Measurements from ENCODE around the gene CCDC188. TPM values are rescaled to one million over a fixed set of nuclear protein-coding genes. Genes with fewer than 3 reads are reported as not detected.

The CCDC188 gene
- total and polyA plus RNA-seq, 4 experiments from 2014 or later: not detected

- peak overlapping the region in 3 of 7 donors; percentile 27 to 70 (median 67) for H3K27ac Mint-ChIP-seq
- DNase-seq: no peak
- Histone ChIP-seq H3K27me3 (ENCODE audit: insufficient read depth, low read length) (no peaks in the 10 kb centered on the region), H3K9me3 (ENCODE audit: control insufficient read depth in 1 of 2, low read length in 2 of 2) (no peaks in the 10 kb centered on the region), H3K4me3 (ENCODE audit: low read length in 2 of 2) (no peak overlapping the region), H3K4me1 (ENCODE audit: insufficient read depth, low read length) (peaks cover 34% of the 10 kb centered on the region), H3K36me3 (ENCODE audit: insufficient read depth, low read length) (peaks cover 44% of the 10 kb centered on the region), H3K27ac (ENCODE audit: low read depth, low read length) (no peak overlapping the region)
- no peaks in the 10 kb centered on the region for H3K27me3 Mint-ChIP-seq
- H3K4me1 Mint-ChIP-seq: peaks cover 5 to 28% (median 14%) of the 10 kb centered on the region in 4 donors
- H3K4me3 Mint-ChIP-seq: no peak overlapping the region
- H3K36me3 Mint-ChIP-seq: peaks cover 0 to 35% of the 10 kb centered on the region in 2 donors
- ChIA-PET CTCF (ENCODE audit: partially characterized antibody) (no interaction called here), POLR2A (ENCODE audit: partially characterized antibody) (no interaction called here)
- H3K9me3 Mint-ChIP-seq: peaks cover 0 to 2% (median 0%) of the 10 kb centered on the region in 8 donors
- intact Hi-C loops (cut with micrococcal nuclease): no loop called here
Observed at GRCh38 chr22:20125201-20126174, 25.4 kb downstream of the CCDC188 start.

GRCh38 chr22:20124083-20124787 is 26.6 kb downstream of the CCDC188 start:
- Mint-ChIP-seq H3K4me3 (no peak overlapping the region), H3K9me3 (no peaks in the 10 kb centered on the region), H3K4me1 (peaks cover 5 to 30% (median 12%) of the 10 kb centered on the region in 4 donors), H3K27me3 (no peaks in the 10 kb centered on the region), H3K36me3 (peaks cover 0 to 42% of the 10 kb centered on the region in 2 donors), H3K27ac (peak overlapping the region in 2 of 7 donors; percentile 24 to 35)
- intact Hi-C loops (cut with micrococcal nuclease): no loop called here
- ChIA-PET POLR2A (ENCODE audit: partially characterized antibody) (interaction anchor here (1.2 kb wide), 1 partner anchor 103 kb away, joined by 4 read pairs; the partner anchor contains the start of gene TANGO2), CTCF (ENCODE audit: partially characterized antibody) (no interaction called here)
- Histone ChIP-seq H3K4me1 (ENCODE audit: insufficient read depth, low read length) (peaks cover 30% of the 10 kb centered on the region), H3K9me3 (ENCODE audit: control insufficient read depth in 1 of 2, low read length in 2 of 2) (no peaks in the 10 kb centered on the region), H3K27ac (ENCODE audit: low read depth, low read length) (no peak overlapping the region), H3K27me3 (ENCODE audit: insufficient read depth, low read length) (no peaks in the 10 kb centered on the region), H3K36me3 (ENCODE audit: insufficient read depth, low read length) (peaks cover 55% of the 10 kb centered on the region), H3K4me3 (ENCODE audit: low read length in 2 of 2) (no peak overlapping the region)
- no peak for DNase-seq

- Histone ChIP-seq H3K9me3 (ENCODE audit: control insufficient read depth in 1 of 2, low read length in 2 of 2) (no peaks in the 10 kb centered on the region), H3K27me3 (ENCODE audit: insufficient read depth, low read length) (no peaks in the 10 kb centered on the region), H3K4me1 (ENCODE audit: insufficient read depth, low read length) (peaks cover 32% of the 10 kb centered on the region), H3K27ac (ENCODE audit: low read depth, low read length) (no peak overlapping the region), H3K4me3 (ENCODE audit: low read length in 2 of 2) (no peak overlapping the region), H3K36me3 (ENCODE audit: insufficient read depth, low read length) (peaks cover 62% of the 10 kb centered on the region)
- intact Hi-C loops (cut with micrococcal nuclease): no loop called here
- ChIA-PET POLR2A (ENCODE audit: partially characterized antibody) (interaction anchor here (1.2 kb wide), 1 partner anchor 102 kb away, joined by 4 read pairs; the partner anchor contains the start of gene TANGO2), CTCF (ENCODE audit: partially characterized antibody) (no interaction called here)
- H3K36me3 Mint-ChIP-seq: peaks cover 0 to 45% of the 10 kb centered on the region in 2 donors
- DNase-seq: no peak
- H3K4me3 Mint-ChIP-seq: no peak overlapping the region
- peak overlapping the region in 1 of 7 donors; percentile 24 for H3K27ac Mint-ChIP-seq
- no peaks in the 10 kb centered on the region for H3K27me3 Mint-ChIP-seq
- peaks cover 7 to 31% (median 15%) of the 10 kb centered on the region in 4 donors for H3K4me1 Mint-ChIP-seq
- no peaks in the 10 kb centered on the region for H3K9me3 Mint-ChIP-seq
Observed at GRCh38 chr22:20123366-20124082, 27.3 kb downstream of the CCDC188 start.

DNA sequence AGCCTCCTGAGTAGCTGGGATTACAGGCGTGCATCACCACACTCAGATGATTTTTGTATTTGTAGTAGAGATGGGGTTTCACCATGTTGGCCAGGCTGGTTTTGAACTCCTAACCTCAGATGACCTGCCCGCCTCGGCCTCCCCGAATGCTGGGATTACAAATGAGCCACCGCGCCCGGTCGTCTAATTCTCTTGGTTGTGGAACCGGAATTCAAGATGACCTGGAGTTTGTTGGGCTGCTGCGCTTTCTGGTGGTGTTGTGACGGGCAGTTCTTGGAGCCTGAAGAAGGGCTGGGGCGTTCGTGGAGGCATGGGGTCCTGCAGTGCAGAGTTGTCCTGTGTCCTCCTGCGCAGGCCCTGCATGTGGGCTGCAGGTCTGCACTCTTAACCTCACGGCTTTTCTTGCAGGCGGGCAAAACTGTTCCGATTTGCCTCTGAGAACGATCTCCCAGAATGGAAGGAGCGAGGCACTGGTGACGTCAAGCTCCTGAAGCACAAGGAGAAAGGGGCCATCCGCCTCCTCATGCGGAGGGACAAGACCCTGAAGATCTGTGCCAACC is 28.9 kb downstream of the CCDC188 start:
- peaks cover 0 to 48% of the 10 kb centered on the region in 2 donors for H3K36me3 Mint-ChIP-seq
- no peaks in the 10 kb centered on the region for H3K9me3 Mint-ChIP-seq
- Histone ChIP-seq H3K9me3 (ENCODE audit: control insufficient read depth in 1 of 2, low read length in 2 of 2) (no peaks in the 10 kb centered on the region), H3K27me3 (ENCODE audit: insufficient read depth, low read length) (no peaks in the 10 kb centered on the region), H3K36me3 (ENCODE audit: insufficient read depth, low read length) (peaks cover 62% of the 10 kb centered on the region), H3K4me3 (ENCODE audit: low read length in 2 of 2) (no peak overlapping the region), H3K4me1 (ENCODE audit: insufficient read depth, low read length) (peaks cover 40% of the 10 kb centered on the region), H3K27ac (ENCODE audit: low read depth, low read length) (no peak overlapping the region)
- H3K4me3 Mint-ChIP-seq: no peak overlapping the region
- no peaks in the 10 kb centered on the region for H3K27me3 Mint-ChIP-seq
- peak in 1 of 5 donors; percentile 4 for DNase-seq
- POLR2A ChIA-PET (ENCODE audit: partially characterized antibody): interaction anchor here (0.6 kb wide), 1 partner anchor 621 kb away, joined by 4 read pairs; no protein-coding TSS in a partner anchor
- intact Hi-C loops (cut with micrococcal nuclease): no loop called here
- H3K4me1 Mint-ChIP-seq: peaks cover 9 to 38% (median 24%) of the 10 kb centered on the region in 4 donors
- H3K27ac Mint-ChIP-seq: peak overlapping the region in 3 of 7 donors; percentile 17 to 71 (median 48)
- CTCF ChIA-PET (ENCODE audit: partially characterized antibody): no interaction called here

- Mint-ChIP-seq H3K36me3 (peaks cover 7 to 48% of the 10 kb centered on the region in 2 donors), H3K4me1 (peaks cover 16 to 56% (median 33%) of the 10 kb centered on the region in 4 donors), H3K4me3 (peak overlapping the region; percentile 79 to 91 (median 85)), H3K27ac (peak overlapping the region; percentile 86 to 96 (median 91)), H3K27me3 (no peaks in the 10 kb centered on the region), H3K9me3 (no peaks in the 10 kb centered on the region)
- Histone ChIP-seq H3K4me3 (ENCODE audit: low read length in 2 of 2) (peak overlapping the region; percentile 58 to 74), H3K4me1 (ENCODE audit: insufficient read depth, low read length) (peaks cover 54% of the 10 kb centered on the region), H3K36me3 (ENCODE audit: insufficient read depth, low read length) (peaks cover 57% of the 10 kb centered on the region), H3K9me3 (ENCODE audit: control insufficient read depth in 1 of 2, low read length in 2 of 2) (no peaks in the 10 kb centered on the region), H3K27ac (ENCODE audit: low read depth, low read length) (peak overlapping the region; percentile 68), H3K27me3 (ENCODE audit: insufficient read depth, low read length) (no peaks in the 10 kb centered on the region)
- CTCF ChIA-PET (ENCODE audit: partially characterized antibody): interaction anchor here (1.2 to 1.9 kb wide), 2 partner anchors 11 kb away, joined by 3 to 9 read pairs; no protein-coding TSS in a partner anchor
- POLR2A ChIA-PET (ENCODE audit: partially characterized antibody): interaction anchor here (1.2 to 2.9 kb wide), 8 partner anchors 9 to 671 kb away, joined by 3 to 30 read pairs (median 7); partner anchors contain the start of genes C22orf39, TANGO2 and ZDHHC8
- intact Hi-C loops (cut with micrococcal nuclease): no loop called here
- peak in 1 of 5 donors; percentile 22 for DNase-seq
Observed at GRCh38 chr22:20118300-20119020, 32.4 kb downstream of the CCDC188 start.

All from CD4-positive, alpha-beta memory T cell (primary cell).